ENCODE results near the gene SOX12.

SOX12 gene

GRCh38 chr20:325045-325888 lies at the start of gene SOX12:
Gene SOX12 (plus strand): TSS chr20:325552. CDS start chr20:325925, 373 bp downstream.
- no peak for TF ChIP-seq CTCF (IDR thresholded peaks at IDR 0.05; ENCODE audit: extremely low read depth, missing control alignments)
- peak; percentile 98 for DNase-seq (ENCODE audit: low spot score)

- no peak for DNase-seq (ENCODE audit: low spot score)
- no peak for TF ChIP-seq CTCF (IDR thresholded peaks at IDR 0.05; ENCODE audit: extremely low read depth, missing control alignments)
These were observed 49.6 kb upstream of the SOX12 start for GRCh38 chr20:275791-276190.

GRCh38 chr20:276620-277495 lies 48.5 kb upstream of the SOX12 start:
- no peak for DNase-seq (ENCODE audit: low spot score)
- no peak for TF ChIP-seq CTCF (IDR thresholded peaks at IDR 0.05; ENCODE audit: extremely low read depth, missing control alignments)

- no peak for DNase-seq (ENCODE audit: low spot score)
- no peak for TF ChIP-seq CTCF (IDR thresholded peaks at IDR 0.05; ENCODE audit: extremely low read depth, missing control alignments)
These were observed 47.9 kb upstream of the SOX12 start for GRCh38 chr20:277496-277781.

GRCh38 chr20:278181-278580 lies 47.2 kb upstream of the SOX12 start:
- DNase-seq (ENCODE audit: low spot score): no peak
- TF ChIP-seq CTCF (IDR thresholded peaks at IDR 0.05; ENCODE audit: extremely low read depth, missing control alignments): no peak

GRCh38 chr20:278607-279571 lies 46.5 kb upstream of the SOX12 start:
- TF ChIP-seq CTCF (IDR thresholded peaks at IDR 0.05; ENCODE audit: extremely low read depth, missing control alignments): no peak
- no peak for DNase-seq (ENCODE audit: low spot score)
